HG02623 (cell line): ENCODE measurements around the gene TDRD3.
A peak's percentile ranks its signal among the peaks of the same experiment; 100 is the strongest.

ENCODE experiments used
- ATAC-seq: cut with Tn5 transposase; IDR thresholded peaks from one replicate; pipeline ENCODE4 v1.9.1; 2021; ENCODE audit warnings: moderate library complexity; ENCODE audit not compliant: unreplicated experiment

Gene TDRD3

GRCh38 chr13:60448907-60449510, 52.0 kb downstream of the TDRD3 start:
- peak; percentile 71 for ATAC-seq

GRCh38 chr13:60453490-60453889, 56.5 kb downstream of the TDRD3 start:
- no peak for ATAC-seq

- ATAC-seq = no peak
Measured at GRCh38 chr13:60454425-60454824, 57.4 kb downstream of the TDRD3 start.

GRCh38 chr13:60463787-60464186, 66.8 kb downstream of the TDRD3 start:
- ATAC-seq = no peak

- no peak for ATAC-seq
Measured at GRCh38 chr13:60467098-60467497, 70.1 kb downstream of the TDRD3 start.

GRCh38 chr13:60479273-60479672, 82.3 kb downstream of the TDRD3 start:
- ATAC-seq = no peak

GRCh38 chr13:60482012-60482411, 85.0 kb downstream of the TDRD3 start:
- no peak for ATAC-seq

GRCh38 chr13:60484865-60485264, 87.8 kb downstream of the TDRD3 start:
- ATAC-seq = no peak

- ATAC-seq = no peak
Measured at GRCh38 chr13:60491531-60491930, 94.5 kb downstream of the TDRD3 start.

GRCh38 chr13:60492187-60492586, 95.2 kb downstream of the TDRD3 start:
- ATAC-seq = no peak

GRCh38 chr13:60494296-60494695, 97.3 kb downstream of the TDRD3 start:
- ATAC-seq = no peak

GRCh38 chr13:60501236-60501635, 104.2 kb downstream of the TDRD3 start:
- ATAC-seq = no peak

GRCh38 chr13:60509601-60510386, 112.8 kb downstream of the TDRD3 start:
- no peak for ATAC-seq

GRCh38 chr13:60511637-60512036, 114.6 kb downstream of the TDRD3 start:
- no peak for ATAC-seq

- ATAC-seq = no peak
Measured at GRCh38 chr13:60514891-60515290, 117.9 kb downstream of the TDRD3 start.

- ATAC-seq = no peak
Measured at GRCh38 chr13:60519496-60519895, 122.5 kb downstream of the TDRD3 start.

- no peak for ATAC-seq
Measured at GRCh38 chr13:60520902-60521569, 124.0 kb downstream of the TDRD3 start.

GRCh38 chr13:60538566-60538965, 141.5 kb downstream of the TDRD3 start:
- no peak for ATAC-seq

GRCh38 chr13:60540276-60540675, 143.3 kb downstream of the TDRD3 start:
- no peak for ATAC-seq

- no peak for ATAC-seq
Measured at GRCh38 chr13:60562096-60562780, 165.2 kb downstream of the TDRD3 start.

- ATAC-seq = no peak
Measured at GRCh38 chr13:60571571-60571970, 174.6 kb downstream of the TDRD3 start.
